Fibroblast of gingiva (primary cell): ENCODE measurements around the gene HES5.

Experiments
- DNase-seq: peaks from one replicate; pipeline ENCODE4 v3.0.0-alpha.2; 2011; ENCODE audit warnings: low read depth

HES5 gene

DNA sequence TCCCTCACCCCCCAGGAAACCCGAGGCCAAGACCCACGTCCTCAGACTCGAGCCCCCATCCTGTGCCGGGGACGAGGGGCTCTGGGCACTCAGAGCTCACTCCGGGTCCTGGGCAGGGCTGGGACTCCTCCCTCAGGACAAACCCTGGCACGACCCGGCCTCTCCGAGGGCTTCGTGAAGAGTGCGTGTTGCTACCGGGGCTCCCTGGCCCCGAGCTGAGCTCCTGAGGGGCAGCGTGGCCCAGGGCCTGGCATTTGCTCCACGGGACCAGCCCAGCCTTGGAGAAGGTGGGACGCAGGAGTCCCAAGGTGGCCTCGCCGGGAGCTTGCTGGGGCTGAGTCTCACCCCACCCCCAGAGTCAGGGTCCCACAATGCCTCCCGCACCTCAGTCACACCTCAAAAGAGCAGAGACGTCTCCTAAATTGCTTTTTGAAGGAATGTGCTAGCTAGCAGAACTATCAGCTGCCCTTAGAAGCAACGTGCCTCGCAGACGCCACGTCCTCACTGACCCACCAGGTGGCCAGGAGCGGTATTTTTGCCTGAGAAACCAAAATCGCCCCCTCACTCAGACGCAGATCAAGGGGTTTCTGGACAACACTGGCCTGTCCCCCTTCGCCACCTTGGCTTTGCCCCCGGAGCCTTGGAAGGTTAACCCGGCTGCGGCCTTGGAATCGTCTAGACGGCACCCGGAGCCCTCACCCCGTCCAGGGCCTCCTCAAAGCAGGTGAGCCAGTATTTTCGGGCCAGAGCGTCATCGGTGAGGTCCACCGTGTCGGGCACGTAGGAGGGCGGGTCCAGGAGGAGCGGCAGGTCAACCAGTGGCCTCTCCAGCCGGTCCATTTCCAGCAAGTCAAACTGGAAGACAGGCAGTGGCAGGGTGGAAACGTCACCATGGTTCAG is 14.9 kb downstream of the HES5 start:
- DNase-seq, result no peak

DNA sequence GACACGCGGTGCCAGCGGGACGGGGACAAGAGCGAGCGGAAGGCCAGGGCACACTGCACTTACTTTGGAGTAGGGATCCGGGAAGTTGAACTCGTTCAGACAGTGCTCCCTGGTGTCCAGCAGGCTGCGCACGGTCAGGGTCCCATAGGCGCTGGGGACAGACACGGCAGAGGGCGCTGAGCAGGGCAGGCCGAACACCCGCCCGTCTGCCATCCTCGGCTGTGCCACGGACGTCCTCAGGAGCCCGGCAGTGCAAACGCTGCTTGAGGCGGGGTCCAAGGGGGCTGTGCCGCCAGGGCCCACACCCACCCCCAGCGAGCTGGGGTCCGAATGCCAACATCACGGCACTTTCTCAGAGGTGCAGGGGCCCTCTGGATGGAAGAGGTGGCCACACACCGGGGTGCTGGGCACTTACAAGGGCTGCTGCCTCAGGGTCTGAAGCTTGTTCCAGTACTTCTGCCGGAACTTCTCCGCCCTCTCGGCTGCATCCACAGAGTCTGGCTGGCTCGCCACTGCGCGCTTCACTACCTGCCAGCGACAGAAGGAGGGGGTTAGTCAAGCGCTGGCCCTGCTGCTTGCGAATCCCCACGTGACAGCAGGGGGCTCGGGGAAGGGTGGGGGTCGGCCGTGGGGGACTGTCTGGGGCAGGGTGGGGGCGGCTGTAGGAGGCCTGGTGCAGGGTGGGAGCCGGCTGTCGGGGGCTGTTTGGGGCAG is 16.0 kb downstream of the HES5 start:
- DNase-seq, result no peak

DNA sequence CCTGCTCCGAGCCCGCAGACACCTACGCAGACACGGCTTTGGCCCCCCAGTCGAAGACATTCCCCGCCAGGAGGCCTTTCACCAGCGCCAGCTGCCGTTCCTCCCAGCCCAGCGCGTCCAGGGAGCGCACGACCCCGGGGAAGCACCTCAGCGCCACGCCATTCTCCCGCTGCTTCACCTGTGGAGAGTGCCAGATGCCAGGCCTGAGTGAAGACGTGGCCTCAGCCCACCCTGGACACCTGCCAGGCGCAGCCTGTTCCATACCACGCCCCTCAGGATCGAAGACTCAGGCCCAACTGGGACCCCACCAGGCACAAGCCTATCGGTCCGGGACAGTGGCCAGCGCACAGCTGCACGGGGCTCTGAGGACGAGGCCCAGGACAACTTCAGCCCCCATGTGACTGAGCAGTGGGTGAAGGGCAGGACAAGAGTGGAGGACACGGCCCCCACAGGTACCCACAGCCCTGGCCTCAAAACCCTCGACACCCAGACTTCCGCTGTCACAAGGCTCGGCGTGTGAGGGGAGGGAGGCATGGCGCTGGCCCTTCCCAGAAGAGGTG is 17.1 kb downstream of the HES5 start:
- no peak for DNase-seq

DNA sequence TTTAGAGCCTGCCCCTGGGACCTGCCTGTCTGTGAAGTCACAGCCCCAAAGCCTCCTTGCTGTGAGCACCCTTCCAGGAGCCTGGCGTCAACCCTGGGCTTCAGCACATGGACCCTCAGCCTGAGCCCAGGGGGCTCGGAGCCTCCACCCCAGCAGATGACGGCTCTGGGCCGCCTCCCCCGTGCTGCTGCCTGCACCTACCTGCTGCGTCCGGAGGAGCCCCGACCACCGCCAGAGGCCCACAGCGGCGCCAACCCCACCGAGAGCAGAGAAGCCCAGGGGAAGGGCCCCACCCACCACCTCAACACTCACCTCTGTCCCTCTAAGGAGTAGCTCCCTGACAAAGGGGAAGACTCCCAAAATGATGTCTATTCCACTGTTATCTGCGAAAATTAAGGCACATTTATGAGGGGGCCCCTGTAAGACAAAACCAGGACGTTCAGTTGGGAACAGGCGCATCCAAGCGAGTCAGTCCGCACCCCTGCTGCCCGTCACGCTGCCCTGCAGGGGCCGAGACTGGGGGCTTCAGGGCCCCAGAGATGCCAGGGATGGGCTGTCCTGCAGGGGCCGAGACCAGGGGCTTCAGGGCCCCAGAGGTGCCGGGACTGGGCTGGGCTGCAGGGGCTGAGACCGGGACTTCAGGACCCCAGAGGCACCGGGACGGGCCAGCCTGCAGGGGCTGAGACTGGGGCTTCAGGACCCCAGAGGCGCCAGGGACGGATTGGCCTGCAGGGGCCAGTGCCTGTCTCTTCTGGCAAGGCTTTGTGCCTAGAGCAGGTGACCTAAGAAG is 19.5 kb downstream of the HES5 start:
- DNase-seq, result no peak

DNA sequence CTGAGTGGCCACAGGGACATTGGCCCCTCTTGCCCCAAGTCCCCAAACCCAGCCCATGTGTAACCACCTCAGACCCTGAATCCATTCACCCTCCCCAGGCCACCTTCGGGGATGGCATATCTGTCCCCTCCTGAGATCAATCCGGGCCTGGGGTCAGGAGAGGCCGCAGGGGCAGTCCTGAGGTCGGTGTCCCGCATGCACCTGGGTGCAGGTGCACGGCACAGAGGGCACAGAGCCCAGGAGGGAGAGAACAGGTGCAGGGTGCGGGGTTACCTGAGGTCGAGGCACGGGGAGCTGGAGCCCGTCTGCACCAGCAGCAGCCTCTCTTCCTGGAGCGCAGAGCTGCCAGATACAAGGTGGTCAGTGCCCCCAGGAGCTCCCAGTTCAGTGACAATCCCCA is 20.5 kb downstream of the HES5 start:
- DNase-seq, result no peak

DNA sequence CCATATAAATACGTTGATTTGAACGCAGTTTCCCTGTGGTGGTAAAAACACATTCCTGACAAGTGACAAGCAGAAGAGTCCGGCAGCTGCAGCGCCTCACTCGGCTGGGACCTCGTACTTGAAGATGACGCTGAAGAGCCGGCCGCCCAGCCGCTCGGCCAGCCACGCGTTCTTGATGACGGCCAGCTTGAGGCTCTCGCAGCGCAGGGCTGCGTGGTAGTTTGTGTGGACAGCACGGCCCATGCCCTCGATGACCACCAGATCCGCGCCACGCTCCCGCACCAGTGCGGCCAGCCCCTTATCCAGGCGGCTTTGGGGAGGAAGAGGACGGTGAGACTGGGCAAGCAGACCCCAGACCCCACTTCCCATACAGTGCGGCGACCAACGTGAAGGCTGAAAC is 21.3 kb downstream of the HES5 start:
- no peak for DNase-seq

DNA sequence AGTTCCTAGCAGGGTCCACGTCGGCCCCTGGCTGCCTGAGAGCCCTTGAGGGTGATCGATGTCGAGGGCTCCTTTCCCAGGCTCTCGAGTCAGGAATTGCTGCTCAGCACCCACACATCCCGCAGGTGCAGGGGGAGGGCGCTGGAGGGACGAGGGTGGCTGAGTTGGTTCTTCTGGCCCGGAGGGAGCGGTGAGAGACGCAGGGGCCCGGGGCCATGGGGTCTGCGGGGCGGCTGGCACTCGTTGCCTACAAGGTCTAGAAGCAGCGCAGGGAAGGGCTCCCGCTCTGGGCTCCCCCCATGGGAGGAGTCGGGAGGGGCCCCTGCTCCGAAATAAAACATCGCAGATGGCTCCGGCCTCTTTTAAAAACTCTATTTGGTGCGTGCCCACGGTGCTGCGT is 21.9 kb downstream of the HES5 start:
- no peak for DNase-seq

DNA sequence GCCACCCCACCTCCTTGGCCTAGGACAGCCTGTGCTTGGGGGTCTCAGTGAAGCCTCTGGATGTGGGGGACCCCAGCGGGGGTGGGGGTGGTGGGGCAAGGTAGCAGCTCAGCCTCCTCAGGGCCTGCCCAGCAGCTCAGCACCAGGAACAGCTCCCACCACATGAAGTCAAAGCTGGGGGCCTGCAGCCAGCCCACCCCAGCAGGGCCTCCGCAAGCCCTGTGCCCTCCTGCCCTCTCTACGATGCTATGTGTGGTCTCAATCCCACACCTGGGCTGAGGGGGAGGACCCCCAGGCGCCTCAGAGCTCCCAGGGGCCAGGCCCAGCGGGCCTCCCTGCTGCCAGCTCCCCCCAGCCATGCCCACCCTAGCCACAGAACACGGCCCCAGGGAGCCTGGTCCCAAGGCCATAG is 22.3 kb downstream of the HES5 start:
- no peak for DNase-seq

DNA sequence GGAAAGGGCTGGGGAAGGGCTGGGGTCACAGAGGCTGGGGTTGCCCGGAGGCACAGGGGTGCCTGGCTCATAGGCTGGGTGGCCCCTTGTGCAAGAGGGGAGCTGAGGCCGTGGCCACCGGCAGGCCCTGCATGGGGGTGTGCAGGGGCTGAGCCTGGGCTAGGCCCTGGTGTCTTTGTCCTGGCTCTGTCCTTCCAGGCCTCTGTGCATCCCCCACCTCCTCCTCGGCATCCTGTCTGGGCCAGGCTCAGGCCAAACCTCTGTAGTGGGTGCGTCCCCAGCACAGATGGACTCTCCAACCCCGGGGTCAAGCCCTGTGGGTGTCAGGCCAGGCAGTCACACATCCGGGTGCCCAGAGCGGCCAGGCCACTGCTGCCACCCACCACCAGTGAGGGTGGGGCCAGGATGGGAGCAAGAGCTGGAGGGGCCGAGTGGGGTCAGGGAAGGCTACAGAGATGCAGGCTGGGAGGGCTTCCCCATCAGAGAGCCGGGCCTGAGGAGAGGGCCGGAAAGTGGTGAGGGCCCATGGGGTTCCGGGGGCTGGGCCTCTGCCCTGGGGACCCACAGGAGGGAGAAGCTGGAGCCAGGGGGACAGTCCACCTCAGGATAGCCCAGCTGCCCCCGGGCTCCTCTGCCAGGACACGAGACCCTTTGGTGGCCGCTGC is 23.0 kb downstream of the HES5 start:
- no peak for DNase-seq

DNA sequence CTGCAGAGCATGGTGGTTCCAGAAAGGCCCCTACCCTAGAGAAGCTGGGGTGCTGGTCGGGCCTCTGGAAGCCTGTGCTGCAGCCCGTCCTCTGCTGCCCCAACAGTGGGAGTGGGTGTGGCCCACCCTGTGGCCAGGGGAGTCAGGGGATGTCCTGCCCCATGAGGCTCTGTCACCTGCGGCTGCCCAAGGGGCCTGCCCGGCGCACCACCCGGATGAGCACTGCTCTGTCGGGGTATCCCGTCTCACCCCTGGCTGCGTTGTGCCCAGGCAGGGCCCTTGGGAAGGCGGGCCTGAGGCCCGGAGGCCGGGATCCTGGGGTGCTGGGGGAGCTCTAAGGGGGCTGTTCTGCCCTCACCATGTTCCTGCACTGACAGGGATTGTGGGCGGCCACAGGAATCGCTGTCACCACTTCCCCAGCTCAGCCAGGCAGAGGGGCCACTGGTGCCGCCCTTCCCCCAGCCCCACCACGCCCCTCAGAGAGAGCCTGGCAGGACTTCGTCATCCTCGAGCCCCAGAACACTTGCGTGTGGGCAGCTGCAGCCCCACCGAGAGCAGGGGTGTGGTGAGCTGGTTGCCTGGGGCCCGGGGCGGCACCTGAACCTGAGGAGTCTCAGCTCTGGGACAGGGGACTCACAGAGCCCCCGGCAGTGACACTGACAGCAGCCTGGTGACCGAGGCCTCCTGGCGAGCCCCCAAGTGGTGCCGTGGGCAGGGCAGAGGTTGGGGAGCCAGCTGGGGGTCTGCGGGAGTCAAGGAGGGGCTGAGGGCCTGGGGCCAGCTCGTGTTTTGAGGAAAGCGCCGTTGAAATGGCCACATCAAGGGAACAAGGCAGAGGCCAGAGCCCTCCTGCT is 23.8 kb downstream of the HES5 start:
- no peak for DNase-seq

DNA sequence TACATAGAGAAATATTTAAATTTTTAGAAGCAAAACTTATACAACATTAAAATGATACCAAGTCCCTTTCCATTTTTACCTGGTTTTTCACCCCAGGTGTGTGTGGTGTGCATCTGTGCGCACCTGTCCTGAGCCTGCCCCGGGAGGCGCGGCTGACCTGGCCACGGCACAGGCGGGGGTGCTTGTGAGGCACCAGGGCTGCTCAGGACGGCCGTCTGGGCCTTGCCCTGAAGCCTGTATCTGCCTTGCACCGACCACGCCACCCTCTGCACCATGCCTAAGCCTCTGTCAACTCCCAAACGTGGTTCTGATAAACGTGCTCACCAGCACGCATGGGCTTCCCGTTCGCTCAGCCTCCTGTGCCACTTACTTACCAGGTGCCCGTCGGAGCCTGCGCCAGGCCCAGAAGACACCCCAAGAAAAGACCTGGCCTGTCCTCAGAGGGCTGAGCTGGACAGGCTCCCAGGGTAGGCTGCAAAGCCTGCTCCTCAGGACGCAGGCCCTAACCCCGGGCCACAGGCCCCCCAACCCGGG is 24.5 kb downstream of the HES5 start:
- DNase-seq, result no peak

DNA sequence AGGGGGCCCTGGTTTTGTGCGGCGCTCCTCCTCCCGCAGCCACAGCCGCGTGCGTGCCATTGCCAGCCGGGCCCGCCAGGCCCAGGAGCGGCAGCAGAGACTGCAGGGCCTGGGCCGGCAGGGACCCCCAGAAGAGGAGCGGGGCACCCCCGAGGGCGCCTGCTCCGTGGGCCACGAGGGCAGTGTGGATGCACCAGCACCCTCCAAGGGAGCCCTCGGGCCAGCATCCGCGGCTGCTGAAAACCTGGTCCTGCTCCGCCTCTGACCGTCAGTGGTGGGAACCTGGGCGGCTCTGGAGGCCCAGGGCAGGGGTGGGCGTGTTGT is 25.2 kb downstream of the HES5 start:
- no peak for DNase-seq

DNA sequence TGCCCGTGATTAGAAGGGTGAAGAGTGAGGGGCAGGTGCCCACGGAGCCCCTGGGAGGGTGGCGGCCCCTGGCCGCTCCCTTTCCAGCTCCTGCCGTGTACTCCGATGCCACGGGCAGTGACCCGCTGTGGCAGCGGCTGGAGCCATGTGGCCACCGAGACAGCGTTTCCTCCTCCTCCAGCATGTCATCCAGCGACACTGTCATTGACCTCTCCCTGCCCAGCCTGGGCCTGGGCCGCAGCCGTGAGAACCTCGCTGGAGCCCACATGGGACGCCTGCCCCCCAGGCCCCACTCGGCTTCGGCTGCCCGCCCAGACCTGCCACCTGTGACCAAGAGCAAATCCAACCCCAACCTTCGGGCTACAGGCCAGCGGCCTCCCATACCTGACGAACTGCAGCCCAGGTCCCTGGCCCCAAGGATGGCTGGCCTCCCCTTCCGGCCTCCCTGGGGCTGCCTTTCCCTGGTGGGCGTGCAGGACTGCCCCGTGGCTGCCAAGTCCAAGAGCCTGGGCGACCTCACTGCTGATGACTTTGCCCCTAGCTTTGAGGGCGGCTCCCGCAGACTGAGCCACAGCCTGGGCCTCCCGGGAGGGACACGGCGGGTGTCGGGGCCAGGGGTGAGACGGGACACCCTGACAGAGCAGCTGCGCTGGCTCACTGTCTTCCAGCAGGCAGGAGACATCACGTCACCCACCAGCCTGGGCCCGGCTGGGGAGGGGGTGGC is 25.7 kb downstream of the HES5 start:
- no peak for DNase-seq

DNA sequence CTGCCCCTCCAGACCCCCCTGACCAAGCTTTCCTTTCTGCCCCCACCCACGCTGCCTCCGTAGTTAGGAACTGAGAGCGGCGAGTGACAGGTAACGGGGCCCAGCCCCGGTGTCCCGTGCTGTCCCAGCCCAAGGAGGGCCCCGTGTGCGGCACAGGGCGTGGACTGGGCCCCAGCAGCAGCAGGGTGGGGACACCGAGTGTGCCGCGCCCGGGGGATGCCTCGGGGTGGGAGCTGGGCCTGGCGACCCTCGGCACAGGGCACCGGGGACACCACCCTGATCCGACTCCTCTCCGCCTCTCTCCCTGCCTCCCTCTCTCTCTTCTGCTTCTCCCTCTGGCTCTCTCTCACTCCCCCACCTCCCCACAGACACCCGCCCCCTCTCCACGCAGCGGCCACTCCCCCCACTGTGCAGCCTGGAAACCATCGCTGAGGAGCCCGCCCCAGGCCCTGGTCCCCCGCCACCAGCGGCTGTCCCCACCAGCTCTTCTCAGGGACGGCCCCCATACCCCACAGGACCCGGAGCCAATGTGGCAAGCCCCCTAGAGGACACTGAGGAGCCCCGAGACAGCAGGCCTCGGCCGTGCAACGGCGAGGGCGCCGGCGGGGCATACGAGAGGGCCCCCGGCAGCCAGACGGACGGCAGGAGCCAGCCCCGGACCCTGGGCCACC is 26.4 kb downstream of the HES5 start:
- no peak for DNase-seq

DNA sequence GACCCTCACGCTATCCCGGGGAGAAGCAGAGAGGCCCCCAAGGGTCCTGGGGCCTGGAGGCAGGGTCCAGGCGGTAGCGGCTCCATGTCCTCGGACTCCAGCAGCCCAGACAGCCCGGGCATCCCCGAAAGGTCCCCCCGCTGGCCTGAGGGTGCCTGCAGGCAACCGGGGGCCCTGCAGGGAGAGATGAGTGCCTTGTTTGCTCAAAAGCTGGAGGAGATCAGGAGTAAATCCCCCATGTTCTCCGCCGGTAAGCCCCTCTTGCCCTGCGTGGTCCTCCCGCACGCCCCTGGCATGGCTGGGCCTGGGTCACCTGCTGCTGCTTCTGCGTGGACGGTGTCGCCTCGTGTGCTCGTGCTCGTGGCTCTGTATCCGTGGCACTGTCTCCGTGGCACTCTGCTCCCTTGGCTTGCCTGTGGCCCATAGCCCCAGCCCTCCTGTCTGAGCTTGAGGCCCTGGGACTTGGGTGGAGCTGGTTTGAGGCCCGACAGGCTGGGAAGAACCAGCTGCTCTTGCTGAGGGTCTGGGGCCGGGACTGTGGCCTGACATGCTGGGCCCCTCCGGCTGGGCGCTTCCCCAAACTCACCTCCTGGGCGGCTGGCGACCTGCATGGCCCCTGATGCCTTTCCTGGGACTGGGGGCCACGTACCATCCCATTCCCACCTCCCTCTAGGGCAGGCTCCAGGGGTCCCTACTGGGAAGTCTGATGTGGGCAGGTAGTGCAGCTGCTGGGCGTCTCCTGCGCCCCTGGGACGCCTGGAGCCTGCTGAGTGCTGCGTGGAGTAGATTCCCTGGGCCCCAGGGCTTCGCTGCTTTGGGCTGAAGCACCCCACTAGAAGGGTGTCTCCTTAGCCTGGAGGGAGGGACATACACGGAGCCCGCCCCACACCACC is 27.2 kb downstream of the HES5 start:
- no peak for DNase-seq

DNA sequence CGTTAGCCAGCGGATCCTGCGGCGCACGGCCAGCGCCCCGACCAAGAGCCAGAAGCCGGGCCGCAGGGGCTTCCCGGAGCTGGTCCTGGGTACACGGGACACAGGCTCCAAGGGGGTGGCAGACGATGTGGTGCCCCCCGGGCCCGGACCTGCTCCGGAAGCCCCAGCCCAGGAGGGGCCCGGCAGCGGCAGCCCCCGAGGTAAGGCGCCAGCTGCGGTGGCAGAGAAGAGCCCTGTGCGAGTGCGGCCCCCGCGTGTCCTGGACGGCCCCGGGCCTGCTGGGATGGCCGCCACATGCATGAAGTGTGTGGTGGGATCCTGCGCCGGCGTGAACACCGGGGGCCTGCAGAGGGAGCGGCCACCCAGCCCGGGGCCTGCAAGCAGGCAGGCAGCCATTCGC is 27.9 kb downstream of the HES5 start:
- DNase-seq, result no peak

DNA sequence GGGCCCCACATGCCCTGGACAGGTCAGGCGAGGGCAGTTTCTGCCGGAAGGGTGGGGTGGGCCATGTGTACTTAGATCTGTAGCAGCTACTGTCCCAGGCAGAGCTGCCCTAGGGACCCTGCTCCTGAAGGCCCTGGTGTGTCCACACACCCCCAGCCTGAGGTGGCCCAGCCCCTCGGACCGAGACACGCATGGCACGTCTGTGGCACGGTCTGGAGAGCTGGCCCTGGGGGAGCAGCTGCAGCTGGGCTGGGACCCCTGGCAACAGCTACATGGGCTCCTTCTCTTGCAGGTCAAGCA is 28.3 kb downstream of the HES5 start:
- DNase-seq, result no peak

DNA sequence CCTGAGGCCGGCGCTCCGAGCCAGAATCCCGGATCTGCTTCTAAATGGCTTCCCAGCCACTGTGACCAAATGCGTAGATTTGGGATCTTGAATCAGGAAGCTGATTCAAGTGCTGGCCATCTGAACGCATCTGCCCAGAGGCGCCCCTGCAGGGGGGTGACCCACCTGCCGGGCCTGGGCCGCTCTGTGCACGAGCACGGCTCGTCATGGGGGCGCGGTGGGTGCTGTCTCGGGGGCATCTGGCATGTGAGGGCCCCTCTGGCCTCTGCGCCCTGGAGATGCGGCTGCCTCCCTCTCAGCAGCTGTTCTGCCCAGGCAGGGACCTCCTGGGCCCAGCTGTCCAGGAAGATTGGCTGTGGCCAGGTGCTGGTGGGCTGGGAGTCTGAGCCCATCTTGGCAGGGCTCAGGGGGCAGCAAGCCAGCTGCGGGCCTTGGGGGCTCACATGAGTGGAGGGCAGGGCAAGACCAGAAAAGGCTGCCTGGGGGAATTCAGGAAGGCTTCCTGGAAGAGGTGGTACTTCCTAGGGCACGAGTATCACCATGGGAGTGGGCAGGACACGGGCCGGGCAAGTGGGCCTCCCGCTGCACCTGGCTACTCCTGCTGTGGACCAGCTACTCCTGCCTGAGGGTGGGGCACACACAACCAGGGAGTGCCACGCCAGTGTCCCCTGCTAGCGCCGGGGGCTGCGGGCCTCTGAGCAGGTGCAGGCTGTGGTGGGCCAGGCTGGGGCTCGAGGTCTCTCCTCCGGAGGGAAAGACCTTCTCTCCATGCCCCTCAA is 28.8 kb downstream of the HES5 start:
- DNase-seq, result no peak
